Measurements from ENCODE around the gene CCDC181.

DNA sequence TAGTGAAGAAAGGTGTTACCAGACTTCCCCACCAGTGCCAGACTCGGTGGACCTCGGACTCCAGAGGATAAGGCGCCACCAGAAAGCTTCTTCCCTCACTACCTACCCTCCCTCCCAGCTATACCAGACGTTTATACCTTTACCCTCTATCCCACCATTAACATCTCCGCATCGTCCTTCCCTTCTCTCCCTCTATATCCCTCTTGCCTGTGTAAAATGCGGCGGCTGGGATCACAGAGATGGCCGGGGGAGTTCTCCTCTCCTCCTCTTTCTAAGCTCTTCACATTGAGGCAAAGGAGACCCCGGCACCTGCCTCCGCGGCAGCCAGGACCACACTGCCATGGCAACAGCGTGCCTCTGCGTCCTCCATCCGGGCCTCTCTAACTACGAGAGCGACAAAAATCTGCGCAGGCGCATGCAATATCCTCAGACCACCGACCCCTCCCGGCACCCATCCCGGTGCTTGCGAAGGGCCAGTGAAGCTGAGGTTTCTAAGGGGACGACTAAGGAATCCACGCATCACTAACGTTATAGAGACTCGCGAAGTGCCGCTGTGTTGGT lies at the start of gene CCDC181:
- TF ChIP-seq POLR2AphosphoS5 (IDR thresholded peaks at IDR 0.05; ENCODE audit: low read depth, low read length) (no peak), TCF7L2 (IDR thresholded peaks at IDR 0.05; ENCODE audit: low read depth, low read length) (no peak)
- TF ChIP-seq, protein P1, sequence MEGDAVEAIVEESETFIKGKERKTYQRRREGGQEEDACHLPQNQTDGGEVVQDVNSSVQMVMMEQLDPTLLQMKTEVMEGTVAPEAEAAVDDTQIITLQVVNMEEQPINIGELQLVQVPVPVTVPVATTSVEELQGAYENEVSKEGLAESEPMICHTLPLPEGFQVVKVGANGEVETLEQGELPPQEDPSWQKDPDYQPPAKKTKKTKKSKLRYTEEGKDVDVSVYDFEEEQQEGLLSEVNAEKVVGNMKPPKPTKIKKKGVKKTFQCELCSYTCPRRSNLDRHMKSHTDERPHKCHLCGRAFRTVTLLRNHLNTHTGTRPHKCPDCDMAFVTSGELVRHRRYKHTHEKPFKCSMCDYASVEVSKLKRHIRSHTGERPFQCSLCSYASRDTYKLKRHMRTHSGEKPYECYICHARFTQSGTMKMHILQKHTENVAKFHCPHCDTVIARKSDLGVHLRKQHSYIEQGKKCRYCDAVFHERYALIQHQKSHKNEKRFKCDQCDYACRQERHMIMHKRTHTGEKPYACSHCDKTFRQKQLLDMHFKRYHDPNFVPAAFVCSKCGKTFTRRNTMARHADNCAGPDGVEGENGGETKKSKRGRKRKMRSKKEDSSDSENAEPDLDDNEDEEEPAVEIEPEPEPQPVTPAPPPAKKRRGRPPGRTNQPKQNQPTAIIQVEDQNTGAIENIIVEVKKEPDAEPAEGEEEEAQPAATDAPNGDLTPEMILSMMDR (IDR thresholded peaks at IDR 0.05): no peak

Measured in Panc1 (cell line).